ENCODE results near the gene ETV3.
A peak's percentile ranks its signal among the peaks of the same experiment; 100 is the strongest.
"Not testable (repeated sequence)": the region's sequence is repeated elsewhere in the genome, so short reads cannot be mapped to it uniquely, and the experiment has no call there.

The ETV3 gene

DNA sequence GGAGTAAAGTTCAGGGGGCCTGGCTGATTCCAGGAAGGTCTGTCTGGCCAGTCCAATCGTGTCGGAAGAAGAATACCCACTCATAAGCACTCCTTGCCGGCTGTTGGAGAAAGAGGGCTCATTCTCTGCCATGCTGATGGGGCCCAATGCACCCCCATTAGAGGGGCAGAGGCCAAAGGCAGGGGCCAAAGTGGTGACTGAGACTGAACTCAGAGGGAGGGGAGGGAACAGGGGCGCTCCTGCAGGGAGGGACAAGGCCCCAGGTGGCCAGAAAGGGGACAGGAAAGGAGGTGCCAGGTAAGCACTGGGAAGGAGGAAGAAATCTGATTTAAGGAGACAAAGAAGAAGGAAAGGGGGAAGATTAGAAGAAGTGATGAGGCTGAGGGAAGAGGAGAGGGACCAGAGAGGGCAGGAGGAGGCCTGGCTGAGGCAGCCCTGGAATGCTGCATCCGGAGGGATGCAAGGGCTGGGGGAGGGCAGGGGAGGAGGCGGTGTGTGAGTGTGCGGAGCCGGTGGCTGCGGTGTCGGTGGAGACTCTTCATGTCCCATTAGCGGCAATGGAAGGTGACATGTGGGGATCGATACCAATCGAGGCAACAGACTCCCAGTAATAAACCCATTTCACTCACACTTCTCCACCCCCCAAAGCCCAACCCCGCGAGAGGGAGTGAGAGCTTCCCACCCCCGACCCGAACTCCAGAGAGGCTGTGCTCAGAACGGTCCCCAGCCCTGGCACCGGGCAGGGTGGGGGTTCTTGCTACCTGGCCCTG lies 26.6 kb downstream of the ETV3 start:
- peak; percentile 27 for DNase-seq (ENCODE audit: low spot score)

DNA sequence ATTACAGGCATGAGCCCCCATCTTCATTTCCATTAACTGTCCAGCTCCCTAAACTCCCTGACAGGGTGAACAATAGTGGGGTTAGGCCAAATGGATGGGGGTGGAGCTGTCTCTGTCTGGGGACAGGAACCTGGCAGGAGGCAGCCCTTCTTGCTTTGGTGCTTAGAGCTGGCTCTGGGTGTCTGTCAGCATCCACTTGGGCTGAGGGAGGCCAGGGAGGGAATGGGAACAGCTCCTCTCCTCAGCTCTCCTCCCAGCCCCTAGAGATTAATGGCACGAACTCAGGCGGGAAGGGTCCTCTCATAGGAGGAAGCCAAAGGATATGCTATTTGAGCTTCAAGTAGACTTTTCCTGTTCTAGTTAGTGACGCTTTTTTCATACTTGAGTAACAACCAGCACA lies 27.5 kb downstream of the ETV3 start:
- DNase-seq (ENCODE audit: low spot score) = no peak

DNA sequence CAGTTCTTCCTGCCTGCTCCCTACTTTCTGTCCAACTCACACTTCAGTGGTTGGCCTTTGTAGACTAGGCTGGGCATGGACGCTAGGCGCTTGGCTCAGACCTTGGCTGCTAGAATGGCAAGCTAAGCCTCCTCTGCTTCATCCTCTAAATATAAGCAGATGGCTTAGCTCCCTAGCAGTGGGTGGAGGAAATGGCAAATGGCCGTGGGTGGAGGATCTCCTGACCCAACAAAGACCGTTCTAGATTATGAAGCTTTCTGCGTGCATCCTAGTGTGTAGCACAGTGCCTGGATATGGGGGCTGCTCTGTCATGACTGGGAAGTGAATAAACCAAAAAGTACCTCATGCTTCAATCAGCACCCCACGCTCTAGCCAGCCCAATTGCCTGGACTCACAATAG lies 28.2 kb downstream of the ETV3 start:
- peak; percentile 26 for DNase-seq (ENCODE audit: low spot score)

DNA sequence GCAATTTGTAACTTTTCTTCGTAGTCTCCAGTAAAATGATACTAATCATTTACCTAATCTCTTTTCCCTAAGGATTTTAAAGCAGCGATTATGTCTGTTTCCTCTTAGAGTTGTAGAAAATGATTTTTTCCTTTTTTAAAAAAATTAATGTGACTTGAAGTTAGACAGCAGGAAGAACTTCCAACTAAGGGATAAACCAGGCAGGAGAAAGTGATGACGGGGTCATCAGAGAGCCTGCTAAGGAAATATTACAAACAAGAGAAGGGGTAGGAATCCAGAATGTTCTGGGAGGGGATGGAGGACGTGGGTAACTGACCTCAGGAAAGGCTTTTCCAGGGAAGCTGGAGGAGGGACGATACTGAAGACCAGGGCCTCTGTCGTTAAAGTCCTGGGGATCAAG lies 29.7 kb downstream of the ETV3 start:
- DNase-seq (ENCODE audit: low spot score) = no peak

DNA sequence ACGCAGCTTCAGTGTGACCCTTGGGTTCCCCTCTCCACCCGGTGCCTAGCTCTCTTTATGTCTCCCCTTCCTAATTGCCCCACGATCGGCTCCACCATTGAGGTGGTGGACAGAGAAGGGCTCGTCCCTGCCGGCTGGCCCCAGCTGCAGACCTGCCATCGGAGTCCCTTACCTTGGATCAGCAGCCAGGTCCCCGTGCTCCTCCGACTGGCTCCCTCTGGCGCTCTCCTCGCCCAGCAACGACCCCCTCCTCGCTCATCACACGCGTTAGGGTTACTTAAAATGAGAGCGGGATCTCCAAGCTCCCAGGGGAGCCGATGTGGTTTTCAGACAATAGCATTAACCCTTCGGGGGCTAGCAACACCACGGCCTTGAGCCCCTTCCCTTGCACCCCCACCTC lies 30.5 kb downstream of the ETV3 start:
- peak; percentile 47 for DNase-seq (ENCODE audit: low spot score)

DNA sequence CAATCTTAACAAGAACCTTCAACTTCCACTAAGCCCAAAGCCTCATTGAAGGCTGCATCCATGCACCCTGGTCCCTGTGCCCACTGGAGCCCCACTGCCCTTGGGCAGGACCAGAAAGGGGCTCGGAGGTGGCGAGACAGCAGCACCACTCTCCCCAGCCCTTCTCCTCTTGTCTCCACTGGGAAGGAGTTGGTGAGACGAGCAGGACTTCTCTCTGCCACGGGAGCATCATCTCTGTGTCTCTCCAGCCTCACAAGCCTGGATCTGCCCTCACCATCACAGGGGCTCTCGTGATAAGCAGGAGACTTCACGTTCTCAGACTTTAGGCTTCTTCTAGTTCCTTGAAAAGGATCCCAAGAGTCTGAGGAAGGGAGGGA lies 31.4 kb downstream of the ETV3 start:
- DNase-seq (ENCODE audit: low spot score) = no peak

DNA sequence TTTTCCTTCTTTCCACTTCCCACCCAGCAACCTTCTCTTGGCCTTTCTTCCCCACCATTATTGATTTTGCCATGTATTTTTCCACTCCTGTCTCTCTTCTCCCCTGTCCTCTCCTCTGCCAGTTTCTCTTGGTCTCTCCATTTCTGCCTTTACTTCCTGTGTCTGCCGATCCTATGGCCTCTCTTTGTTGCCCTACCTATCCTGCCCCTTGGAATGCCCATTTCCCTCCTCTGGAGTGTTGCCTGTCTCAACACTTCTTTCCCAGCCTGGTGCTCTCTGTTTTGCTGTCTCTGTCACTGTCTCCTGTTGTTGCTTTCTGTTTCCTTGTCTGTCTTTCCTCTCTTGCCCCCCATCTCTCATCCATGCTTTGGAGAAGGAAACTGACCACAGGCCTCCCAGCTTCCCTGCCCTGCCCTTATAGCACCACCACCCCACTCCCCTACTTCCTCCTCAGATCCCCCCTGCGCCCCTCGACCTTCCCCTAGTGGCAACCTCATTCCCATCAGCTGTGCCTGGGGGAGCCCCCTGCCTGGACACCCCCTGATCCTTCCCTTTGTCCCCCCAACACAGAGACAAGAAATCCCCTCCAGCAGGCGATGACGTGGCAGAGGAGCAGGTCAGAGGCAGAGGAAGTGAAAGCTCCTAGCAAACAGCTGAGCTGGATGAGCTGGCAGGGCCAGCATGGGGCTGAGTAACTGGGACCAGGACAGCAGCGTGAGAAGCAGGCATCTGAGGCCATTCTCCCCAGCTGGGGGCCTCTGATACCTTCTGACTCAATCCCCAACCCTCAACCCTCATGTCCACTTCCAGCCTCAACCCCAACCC lies 32.0 kb downstream of the ETV3 start:
- peak; percentile 39 for DNase-seq (ENCODE audit: low spot score)

DNA sequence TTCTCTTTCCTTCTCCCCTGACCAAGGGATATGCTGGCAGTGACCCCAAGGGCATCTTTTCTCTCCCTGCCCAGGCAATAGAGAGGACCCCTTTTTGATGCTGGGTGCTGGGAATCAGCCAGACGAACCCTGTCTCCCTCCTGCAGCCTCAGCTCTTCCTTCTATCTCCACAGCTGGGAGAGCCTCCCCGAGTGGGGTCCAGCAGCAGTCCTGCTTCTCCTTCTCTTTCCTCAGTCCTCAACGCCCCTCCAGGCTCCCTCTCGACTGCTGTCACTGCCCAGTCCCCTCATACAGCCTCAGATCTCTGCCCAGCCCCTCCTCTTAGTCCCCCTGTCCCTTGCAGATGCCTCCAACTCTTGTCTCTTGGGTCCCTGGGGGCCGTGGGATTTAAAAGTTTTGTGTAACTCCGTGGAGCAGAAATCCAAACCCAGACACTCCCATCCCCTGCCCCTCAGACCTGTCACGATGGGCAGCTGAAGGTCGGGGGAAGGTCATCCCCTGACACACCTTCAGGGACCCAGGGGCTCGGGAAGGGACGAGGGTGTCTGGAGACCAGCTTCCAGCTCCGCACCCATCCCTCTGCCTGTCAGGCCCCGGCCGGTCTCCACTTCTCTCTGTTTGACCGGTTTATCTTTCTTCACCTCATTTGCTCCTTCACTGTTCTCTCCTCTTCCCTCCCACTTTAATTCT lies 32.8 kb downstream of the ETV3 start:
- peak; percentile 43 for DNase-seq (ENCODE audit: low spot score)

DNA sequence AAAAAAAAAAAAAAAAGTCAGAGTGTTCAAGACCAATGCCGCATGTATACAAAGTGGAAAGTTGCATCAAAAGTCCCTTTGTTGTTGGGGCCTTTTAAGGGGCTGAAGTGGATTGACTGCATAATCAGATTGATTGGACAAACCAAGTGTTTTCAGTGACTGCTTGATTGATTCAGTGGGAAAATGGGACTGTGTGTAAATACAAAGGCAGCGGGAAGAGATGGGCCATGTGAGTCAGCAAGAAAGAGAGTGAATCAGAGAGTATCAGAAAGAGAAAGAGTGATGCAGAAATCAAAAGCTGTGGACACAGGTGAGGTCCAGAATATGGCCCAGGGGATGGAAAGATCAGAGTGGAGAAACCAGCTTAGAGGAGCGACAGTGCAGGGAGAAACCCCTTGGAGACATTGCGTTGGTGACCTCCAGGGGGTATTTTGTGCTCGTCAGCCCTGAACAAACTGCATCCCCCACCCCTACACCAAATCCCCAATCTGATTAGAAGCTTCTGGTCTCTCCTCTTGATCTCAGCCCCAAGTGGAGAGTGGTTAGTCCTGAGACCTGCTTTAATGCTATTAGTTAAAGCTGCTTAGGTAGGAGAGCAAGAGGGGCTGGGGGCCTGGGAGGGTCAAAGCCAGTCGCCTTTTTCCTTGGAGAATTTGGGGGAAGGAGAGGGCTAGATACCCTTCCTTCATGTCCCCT lies 33.4 kb downstream of the ETV3 start:
- peak; percentile 67 for DNase-seq (ENCODE audit: low spot score)

DNA sequence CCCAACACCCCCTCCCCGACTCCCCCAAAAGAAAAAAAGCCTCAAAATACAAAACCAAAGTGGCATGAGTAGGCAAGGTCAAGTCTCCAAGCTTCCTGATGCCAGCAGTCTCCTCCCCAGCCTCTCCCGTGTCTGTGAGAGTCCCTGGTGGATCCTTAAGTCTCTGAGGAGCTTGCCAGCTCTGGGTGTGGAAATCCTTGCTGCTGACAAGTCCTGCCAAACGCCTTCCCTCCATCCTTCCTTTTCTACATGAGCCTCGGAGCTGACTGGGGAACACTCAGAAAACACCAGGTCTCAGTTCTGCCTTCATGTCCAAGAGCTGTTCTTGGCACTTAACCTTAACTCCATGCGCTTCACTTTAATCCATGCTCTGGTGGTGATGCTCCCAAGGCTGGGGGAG lies 34.9 kb downstream of the ETV3 start:
- no peak for DNase-seq (ENCODE audit: low spot score)

DNA sequence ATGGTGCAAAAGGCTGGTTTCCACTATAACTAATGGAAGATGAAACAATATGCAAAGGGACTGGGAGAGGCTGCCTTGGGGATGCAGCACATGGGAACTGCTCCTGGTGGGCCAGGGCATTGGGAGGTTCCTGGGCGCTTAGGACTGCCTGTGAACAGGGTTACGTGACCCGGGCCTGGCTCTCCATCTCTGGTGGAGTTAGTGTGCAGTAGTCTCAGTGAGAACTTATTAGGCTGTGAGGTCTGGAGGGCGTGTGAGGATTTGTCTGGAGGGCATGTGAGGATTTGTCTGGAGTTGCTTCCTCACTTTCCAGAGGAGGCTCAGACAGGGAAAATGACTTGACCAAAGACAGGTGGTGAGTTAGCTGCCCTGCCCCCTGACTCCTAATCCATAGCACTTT lies 37.0 kb downstream of the ETV3 start:
- no peak for DNase-seq (ENCODE audit: low spot score)

DNA sequence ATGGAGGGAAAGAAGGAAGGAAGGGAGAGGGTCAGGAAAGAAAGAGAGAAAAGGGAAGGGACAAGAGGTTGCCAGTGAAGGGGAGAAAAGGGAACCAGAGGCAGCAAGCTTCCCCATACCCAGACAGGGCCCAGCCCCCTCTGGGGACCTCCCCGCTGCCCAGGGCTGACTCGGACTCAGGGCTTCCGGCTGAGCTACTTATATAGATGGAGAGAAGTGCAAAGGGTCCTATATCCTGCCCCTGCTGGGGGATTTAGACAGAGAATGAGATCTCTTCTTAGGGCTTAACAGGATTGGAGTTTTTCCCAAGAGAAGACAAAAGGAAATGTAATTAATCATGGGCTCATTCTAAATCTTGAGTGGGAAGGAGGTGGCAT lies 38.6 kb downstream of the ETV3 start, which contains the start of gene ETV3L:
Gene ETV3L, minus strand, starts transcription at position 176 of the 377 bp plus-strand sequence. CDS start 285 bp downstream, outside the sequence.
- no peak for DNase-seq (ENCODE audit: low spot score)

DNA sequence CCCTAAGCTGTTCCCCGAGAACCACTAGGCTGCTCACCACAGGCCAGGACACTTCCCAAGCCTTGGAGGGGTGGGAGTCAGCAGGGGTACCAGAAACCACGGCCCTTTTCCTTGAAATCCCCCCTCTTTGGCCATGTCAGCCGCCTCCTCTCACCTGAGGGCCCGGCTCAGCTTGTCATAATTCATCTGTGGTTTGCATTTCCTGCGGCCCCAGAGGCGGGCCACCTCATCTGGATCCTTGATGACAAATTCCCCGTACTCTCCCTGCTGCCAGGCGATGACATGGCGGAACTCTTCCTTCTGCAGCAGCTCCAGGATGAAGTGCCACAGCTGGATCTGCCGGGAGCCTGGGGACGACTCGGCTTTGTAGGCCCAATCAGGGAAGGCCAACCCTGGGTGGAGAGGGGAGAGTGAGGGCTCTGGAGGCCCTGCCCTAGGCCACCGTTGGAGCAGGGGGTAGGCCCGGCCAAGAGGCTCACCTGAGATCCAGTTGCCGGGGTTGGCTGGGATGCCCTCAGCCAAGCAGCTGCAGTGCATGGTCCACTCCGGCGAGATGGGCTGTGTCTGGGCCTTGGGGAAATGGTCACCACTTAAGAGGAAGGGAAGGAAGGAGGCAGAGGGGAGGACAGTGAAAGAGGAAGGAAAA lies 39.1 kb downstream of the ETV3 start:
- not testable (repeated sequence) for DNase-seq (ENCODE audit: low spot score)

DNA sequence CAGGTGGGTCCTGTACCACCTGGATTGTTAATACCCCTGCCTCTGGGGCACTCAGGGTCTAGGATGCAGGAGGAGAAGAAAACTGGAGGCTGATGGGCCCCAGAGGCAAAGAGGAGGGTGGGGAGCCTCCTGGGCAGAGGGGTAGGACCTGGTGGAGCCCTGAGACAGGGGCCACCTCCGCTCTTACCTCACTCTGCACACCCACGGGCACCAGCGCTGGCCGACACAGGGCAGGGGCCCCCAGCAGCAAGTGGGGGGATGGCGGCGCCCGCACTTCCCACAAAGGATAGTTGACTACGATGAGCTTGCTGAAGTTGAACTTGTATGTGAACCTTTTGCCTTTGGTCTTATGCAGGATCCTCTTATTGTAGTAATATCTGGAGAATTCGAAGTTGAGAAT lies 39.7 kb downstream of the ETV3 start:
- DNase-seq (ENCODE audit: low spot score) = no peak

DNA sequence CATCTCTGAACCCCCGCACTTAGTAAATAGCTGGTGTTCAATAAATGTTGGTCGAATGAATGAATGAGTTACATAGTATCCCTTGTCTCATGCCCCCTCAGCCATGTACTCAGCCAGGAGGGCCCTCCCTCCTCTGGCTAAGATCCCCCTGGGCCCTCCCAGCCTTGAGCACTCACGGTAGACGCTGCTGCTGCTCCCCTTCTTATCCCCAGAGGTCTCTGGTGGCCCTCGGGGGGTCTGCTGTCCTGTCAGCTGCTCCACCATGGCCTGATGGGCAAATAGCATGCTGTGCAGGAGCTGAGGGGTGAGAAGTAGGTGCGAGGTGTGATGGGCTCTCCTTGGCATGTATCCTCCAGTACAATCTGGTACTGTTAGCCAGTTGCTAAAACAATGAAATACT lies 40.5 kb downstream of the ETV3 start:
- DNase-seq (ENCODE audit: low spot score) = peak; percentile 21

DNA sequence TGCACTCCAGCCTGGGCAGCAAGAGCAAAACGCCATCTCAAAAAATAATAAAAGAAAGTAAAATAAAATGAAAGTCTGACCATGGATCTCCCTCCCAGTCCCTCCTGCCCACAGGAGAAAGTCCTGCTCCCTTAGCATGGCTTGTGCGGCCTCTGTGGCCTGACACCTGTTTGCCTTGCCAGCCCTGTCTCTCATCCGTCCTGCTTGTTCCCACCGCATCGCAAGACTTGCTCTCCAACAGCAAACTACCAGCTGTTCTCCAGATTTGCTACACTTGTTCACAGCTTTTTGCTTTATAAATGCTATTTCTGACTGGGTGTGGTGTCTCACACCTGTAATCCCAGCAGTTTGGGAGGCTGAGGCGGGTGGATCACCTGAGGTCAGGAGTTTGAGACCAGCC lies 41.3 kb downstream of the ETV3 start:
- DNase-seq (ENCODE audit: low spot score) = no peak

DNA sequence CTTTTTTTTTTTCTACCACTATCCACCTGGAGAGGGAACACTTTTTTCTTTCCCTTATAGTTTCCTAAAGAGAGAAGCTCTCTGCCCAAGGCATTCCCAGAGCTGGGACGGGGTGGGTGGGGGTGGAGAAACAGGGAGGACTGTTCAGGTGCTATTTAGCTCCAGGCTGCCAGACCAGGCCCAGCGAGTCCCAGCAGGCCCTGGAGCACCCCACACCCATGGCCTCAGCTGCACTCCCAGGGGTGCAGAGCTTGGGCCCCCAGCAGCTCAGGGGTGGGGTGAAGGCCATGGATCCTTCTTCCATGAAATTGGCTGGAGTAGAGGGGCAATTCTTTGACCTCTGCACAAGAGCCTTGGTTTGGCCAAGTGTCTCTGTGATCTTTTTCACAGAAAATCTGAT lies 42.6 kb downstream of the ETV3 start:
- peak; percentile 34 for DNase-seq (ENCODE audit: low spot score)

DNA sequence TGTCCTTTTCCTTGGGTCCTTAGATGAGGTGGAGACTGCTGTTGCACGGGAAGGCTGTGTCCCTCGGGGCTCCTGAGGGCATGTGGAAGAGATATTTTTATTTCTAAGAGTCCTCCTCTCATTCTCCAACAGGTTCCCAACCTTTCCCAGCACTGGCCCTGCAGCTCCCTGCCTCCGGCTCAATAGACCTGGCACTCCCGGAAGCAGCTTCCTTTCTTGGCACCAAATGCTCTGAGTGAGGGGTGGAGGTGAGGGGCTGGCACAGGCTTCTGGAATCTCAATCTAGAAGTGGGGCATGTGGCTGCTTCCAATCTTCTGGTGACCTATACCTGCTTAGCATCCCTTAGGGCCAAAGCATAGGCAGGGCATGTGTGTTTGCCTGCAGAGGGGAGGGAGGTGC lies 43.1 kb downstream of the ETV3 start:
- peak; percentile 29 for DNase-seq (ENCODE audit: low spot score)

DNA sequence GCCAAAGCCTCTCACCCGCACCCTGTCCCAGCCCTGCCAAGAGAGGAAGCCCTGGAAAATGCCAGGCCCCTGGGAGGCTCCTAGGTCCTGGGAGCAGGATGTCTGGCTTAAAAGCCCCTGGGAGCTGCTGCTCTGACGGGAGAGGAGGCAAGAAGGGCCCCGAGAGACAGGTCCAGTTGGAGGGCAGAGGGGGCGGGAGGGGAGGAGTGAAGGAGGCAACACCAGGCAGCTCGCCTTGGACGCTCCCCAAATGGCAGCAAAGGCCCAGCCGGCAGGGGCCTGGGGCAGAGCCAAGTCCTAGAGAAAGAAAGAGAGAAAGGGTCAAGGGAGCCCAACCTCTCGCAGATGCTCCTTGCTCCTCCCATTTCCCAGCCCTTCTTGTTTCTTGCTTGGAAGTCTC lies 45.4 kb downstream of the ETV3 start:
- DNase-seq (ENCODE audit: low spot score) = peak; percentile 31

DNA sequence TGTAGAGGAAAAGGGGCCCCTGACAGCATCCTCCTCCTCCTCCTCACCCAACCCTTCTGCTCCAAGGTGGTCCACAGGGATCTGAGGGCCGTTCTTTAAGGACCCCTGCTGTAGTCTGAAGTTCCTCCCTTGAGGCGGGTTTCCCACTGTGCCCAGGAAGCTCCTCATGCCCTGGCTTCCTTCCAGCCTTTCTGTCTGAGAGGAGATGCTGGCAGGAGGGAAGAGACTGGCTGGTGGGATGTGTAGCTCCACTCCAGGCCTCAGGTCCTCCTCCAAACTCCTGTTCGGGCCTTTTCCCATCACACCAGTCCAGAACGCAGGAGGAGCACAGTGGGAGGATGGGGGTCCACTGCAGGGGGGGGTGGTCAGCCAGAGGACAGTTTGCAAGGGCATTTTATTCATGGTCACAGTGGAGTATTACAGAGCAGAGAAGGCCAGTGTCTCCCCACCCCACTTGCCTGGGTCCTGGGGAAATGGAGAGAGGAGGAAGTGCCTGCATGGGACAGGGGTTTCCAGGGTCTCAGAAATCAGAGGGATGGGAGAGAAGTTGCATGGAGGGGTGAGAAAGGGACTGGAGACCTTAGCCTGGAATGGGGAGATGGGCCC lies 46.4 kb downstream of the ETV3 start:
- DNase-seq (ENCODE audit: low spot score) = peak; percentile 29

DNA sequence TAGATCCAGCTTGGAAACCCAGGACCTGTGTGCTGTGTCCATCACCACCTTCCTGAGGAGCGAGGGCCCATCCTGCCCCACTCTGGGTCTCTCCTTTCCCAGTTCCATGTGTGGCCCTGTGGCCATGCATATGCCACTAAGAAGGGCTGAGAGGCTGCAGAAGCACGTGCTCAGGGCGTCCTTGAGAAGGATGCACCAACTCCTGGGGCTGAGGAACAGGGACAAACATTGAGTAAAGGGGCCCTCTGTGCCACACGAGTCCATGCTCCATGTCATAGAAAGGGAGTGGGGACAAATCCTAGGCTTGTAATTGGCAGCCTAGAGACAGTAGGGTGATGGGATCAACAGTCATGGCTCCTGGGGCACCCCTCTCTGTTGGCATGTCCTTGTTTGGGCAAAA lies 47.0 kb downstream of the ETV3 start:
- DNase-seq (ENCODE audit: low spot score) = peak; percentile 23

Measured in D341Med (cell line).